22Rv1 (cell line): ENCODE data around the gene UGGT2.

Experiments used
- H3K27ac ChIP-seq: fragments of 450-650 bp; 2 replicates; pipeline ENCODE4 v1.5.1; 2017
- CTCF ChIP-seq: fragments of 450-650 bp; IDR thresholded peaks from 2 replicates; pipeline ENCODE4 v1.5.1; 2017; ENCODE audit warnings: mild to moderate bottlenecking
- ZFX ChIP-seq: fragments of 450-650 bp; IDR thresholded peaks from 2 replicates; pipeline ENCODE4 v1.6.1; 2017; ENCODE audit warnings: antibody characterized with exemption, borderline replicate concordance

Gene UGGT2

DNA sequence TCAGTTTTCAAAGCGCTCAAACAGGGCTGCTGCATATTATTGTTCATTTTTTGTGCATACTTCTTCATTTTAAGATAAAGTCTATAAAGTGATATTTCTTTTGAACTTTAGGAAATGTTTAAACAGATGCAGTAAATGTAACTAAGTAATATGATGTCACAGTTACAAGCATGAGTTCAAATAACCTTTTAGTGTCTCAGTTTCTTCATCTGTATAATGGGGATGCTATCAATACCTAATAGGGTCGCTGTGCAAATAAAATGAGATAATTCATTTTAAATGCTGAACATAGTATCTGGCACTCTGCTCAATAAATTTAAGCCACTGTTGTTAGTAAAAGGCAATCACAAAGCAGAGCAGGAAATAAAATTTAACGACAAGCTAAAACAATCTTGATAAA is 97.5 kb downstream of the UGGT2 start:
- no peak overlapping the region for H3K27ac ChIP-seq
- TF ChIP-seq CTCF (no peak), ZFX (no peak)

DNA sequence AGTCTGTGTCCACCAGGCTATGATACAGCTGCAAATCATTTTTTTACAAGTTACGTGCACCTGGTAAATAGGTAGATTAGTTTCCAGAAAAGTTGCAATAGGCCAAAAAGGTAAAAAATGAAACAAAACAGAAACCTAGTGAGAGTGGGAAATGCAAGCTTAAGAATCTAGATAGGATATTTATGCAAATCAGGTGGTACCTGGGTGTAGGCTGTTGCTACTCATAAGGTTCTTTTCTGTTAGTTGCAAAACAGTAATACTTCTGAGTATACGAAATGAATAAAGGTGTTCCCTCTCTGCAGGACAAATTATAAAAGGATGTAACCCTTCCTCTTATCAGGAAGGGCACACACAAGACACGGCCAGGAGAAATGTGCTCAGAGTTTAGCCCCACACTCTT is 97.9 kb downstream of the UGGT2 start:
- no peak for TF ChIP-seq CTCF
- no peak for TF ChIP-seq ZFX
- no peak overlapping the region for H3K27ac ChIP-seq

DNA sequence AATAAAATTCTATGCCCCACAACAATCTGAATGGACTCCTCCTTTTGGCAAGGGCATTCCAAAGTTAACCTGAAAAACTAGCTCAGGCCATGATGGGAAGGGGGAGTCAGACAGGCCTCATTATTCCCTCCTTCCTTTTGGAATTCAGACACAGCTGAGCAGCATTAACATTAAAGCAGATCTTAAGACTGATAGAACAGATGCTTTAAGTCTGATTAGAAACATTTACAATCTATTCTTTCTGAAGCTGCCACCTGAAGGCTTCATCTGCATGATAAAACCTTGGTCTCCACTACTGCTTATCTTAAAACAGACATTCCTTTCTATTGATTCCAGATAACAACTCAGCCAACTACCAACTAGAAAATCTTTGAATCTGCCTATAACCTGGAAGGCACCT is 98.9 kb downstream of the UGGT2 start:
- no peak overlapping the region for H3K27ac ChIP-seq
- TF ChIP-seq CTCF (no peak), ZFX (no peak)

GRCh38 chr13:95950103-95950502 is 103.1 kb downstream of the UGGT2 start:
- TF ChIP-seq ZFX (no peak), CTCF (no peak)
- no peak overlapping the region for H3K27ac ChIP-seq

DNA sequence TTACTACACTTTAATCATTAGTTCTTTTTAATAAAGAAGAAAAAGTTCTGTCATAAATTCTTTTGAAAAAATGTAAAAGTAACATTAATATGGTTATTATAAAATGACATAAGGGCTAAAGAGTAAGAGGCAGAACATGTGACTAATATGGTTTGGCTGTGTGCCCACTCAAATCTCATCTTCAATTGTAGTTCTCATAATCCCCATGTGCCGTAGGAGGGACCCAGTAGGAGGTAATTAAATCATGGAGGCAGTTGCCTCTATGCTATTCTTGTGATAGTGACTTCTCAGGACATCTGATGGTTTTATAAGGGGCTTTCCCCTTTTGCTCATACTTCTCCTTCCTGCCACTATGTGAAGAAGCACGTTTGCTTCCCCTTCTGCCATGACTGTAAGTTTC is 104.5 kb downstream of the UGGT2 start:
- no peak for TF ChIP-seq CTCF
- H3K27ac ChIP-seq = no peak overlapping the region

- TF ChIP-seq CTCF = no peak
- H3K27ac ChIP-seq = no peak overlapping the region
Observed at GRCh38 chr13:95937714-95938320, 115.4 kb downstream of the UGGT2 start.

GRCh38 chr13:95931300-95932025 is 121.7 kb downstream of the UGGT2 start:
- TF ChIP-seq CTCF (no peak), ZFX (no peak)
- H3K27ac ChIP-seq = no peak overlapping the region
